Right lobe of liver (tissue), 4 donors: ENCODE data around the gene GLA.
A peak's percentile ranks its signal among the peaks of the same experiment; 100 is the strongest.

Source experiments
- POLR2A ChIP-seq: fragments of 450-650 bp; IDR thresholded peaks from one replicate; pipeline ENCODE4 v1.6.1; 2017; ENCODE audit warnings: antibody characterized with exemption, mild to moderate bottlenecking
- TF ChIP-seq, protein P1 (sequence below), 4 donors: fragments of 200-600 bp in 3 of 4; fragments of 450-650 bp in 1 of 4; IDR thresholded peaks; one replicate each; pipeline versions ENCODE4 v1.5.1 to v1.8.0; 2016 to 2022; ENCODE audit warnings: antibody characterized with exemption in 4 of 4, mild to moderate bottlenecking in 2 of 4
- donor health status: DM: no; HTN: no; CAD: no.
- donor health status: DM: no; HTN: no; CAD: no.
- donor health status: DM: no; HTN: yes; CAD: no.

DNA sequence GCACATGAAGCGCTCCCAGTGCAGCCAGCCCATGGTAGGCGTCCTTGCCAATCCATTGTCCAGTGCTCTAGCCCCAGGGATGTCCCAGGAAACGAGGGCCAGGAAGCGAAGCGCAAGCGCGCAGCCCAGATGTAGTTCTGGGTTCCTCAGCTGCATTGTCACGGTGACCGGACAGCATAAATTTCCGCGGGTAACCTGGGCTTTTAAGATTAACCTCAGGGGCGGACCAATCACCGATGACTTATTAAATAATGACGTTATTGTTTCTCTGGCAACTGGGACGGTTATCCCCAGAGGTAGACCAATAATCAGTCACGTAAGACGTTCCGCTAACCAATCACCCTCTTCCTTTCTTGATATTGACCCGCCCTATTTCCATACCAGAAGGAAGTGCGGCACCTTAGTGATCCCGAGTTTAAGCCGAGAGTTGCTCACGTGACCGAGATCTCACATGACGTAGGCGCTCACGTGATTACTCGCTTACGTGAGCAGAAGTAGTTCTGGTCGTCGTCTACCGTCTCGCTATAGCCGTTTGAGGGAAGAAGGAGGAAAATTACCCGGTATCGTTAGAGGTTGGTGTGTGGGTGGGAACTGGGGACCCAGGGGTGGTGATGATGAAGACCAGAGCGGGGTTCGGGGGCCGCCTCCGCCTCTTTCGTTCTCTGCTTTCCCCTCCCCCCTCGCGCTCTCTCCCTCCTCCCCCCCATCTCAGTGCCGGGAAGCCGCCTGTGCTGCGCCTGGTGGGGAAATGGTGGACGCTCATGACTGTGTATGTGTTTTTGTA lies at the start of gene GLA, which contains the start of gene HNRNPH2:
- TF ChIP-seq, protein P1, sequence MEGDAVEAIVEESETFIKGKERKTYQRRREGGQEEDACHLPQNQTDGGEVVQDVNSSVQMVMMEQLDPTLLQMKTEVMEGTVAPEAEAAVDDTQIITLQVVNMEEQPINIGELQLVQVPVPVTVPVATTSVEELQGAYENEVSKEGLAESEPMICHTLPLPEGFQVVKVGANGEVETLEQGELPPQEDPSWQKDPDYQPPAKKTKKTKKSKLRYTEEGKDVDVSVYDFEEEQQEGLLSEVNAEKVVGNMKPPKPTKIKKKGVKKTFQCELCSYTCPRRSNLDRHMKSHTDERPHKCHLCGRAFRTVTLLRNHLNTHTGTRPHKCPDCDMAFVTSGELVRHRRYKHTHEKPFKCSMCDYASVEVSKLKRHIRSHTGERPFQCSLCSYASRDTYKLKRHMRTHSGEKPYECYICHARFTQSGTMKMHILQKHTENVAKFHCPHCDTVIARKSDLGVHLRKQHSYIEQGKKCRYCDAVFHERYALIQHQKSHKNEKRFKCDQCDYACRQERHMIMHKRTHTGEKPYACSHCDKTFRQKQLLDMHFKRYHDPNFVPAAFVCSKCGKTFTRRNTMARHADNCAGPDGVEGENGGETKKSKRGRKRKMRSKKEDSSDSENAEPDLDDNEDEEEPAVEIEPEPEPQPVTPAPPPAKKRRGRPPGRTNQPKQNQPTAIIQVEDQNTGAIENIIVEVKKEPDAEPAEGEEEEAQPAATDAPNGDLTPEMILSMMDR (IDR thresholded peaks at IDR 0.05), result no peak
- TF ChIP-seq POLR2A, result peak; percentile 68
